IMR-90 (cell line): ENCODE measurements around the gene FANCM. TPM values are rescaled to one million over a fixed set of nuclear protein-coding genes. Genes with fewer than 3 reads are reported as not detected.

Source experiments
- ATAC-seq: fragments of 200-7000 bp; cut with Tn5 transposase; 2 replicates; pipeline ENCODE4 v1.9.1; 2020; ENCODE audit warnings: low read depth, mild to moderate bottlenecking, moderate library complexity
- BruUV-seq: library from RNA; stranded (reverse); fragments of 400-500 nt; replicated peaks from 2 replicates; lab custom pipeline; 2021; lab: Mats Ljungman, UMichigan
- CTCF ChIA-PET: fragments of 300-600 bp; formaldehyde crosslinking; extraction: SDS; loops from one replicate; lab custom pipeline; 2021; ENCODE audit warnings: antibody characterized with exemption; lab: Yijun Ruan, JAX
- POLR2A ChIA-PET: fragments of 300-600 bp; sonication (Branson Sonifier 250); formaldehyde crosslinking; loops from one replicate; lab custom pipeline; 2022; ENCODE audit warnings: antibody characterized with exemption; ENCODE audit not compliant: unreplicated experiment; lab: Charles Lee
- DNase-seq: peaks from one replicate; pipeline ENCODE4 v3.0.0; 2013
- H2AFZ ChIP-seq: replicated peaks from 2 replicates; pipeline ENCODE3; 2013; ENCODE audit warnings: low read length, mild to moderate bottlenecking; ENCODE audit not compliant: poor library complexity
- H2AK5ac ChIP-seq: 2 replicates; pipeline ENCODE4 v1.6.1; 2013; ENCODE audit warnings: low read depth, low read length, inconsistent platforms
- H2AK9ac ChIP-seq: replicated peaks from 2 replicates; pipeline ENCODE3; 2013; ENCODE audit warnings: mild to moderate bottlenecking, low read depth, low read length, moderate library complexity; ENCODE audit not compliant: poor library complexity
- H2BK120ac ChIP-seq: 2 replicates; pipeline ENCODE4 v1.6.1; 2013; ENCODE audit warnings: low read depth, low read length, inconsistent platforms
- H2BK15ac ChIP-seq: 3 replicates; pipeline ENCODE4 v1.6.1; 2013; ENCODE audit warnings: low read depth, low read length, inconsistent platforms
- H2BK20ac ChIP-seq: 2 replicates; pipeline ENCODE4 v1.6.1; 2013; ENCODE audit warnings: low read depth, mild to moderate bottlenecking, inconsistent platforms, low read length, moderate library complexity
- H2BK5ac ChIP-seq: 2 replicates; pipeline ENCODE4 v1.6.1; 2013; ENCODE audit warnings: mild to moderate bottlenecking, low read depth, low read length, inconsistent platforms; ENCODE audit not compliant: poor library complexity, severe bottlenecking
- H3K14ac ChIP-seq: replicated peaks from 2 replicates; pipeline ENCODE4 v1.6.1; 2013; ENCODE audit warnings: low read depth, low read length, inconsistent platforms
- H3K18ac ChIP-seq: 2 replicates; pipeline ENCODE4 v1.6.1; 2013; ENCODE audit warnings: low read depth, low read length, control low read depth
- H3K23ac ChIP-seq: 2 replicates; pipeline ENCODE4 v1.6.1; 2013; ENCODE audit warnings: low read depth, low read length, inconsistent platforms
- H3K27ac ChIP-seq: 2 replicates; pipeline ENCODE4 v1.5.1; 2013; ENCODE audit warnings: mild to moderate bottlenecking, control low read depth, low read length; ENCODE audit not compliant: insufficient read depth
- H3K27me3 ChIP-seq: 2 replicates; pipeline ENCODE4 v1.6.1; 2013; ENCODE audit warnings: low read length; ENCODE audit not compliant: control insufficient read depth, insufficient read depth
- H3K36me3 ChIP-seq: 2 replicates; pipeline ENCODE4 v1.6.1; 2013; ENCODE audit warnings: low read length, mixed read lengths; ENCODE audit not compliant: control insufficient read depth, insufficient read depth
- H3K4ac ChIP-seq: 2 replicates; pipeline ENCODE4 v1.6.1; 2013; ENCODE audit warnings: low read depth, low read length, inconsistent platforms
- H3K4me1 ChIP-seq: 2 replicates; pipeline ENCODE4 v1.6.1; 2013; ENCODE audit warnings: low read length, mixed read lengths; ENCODE audit not compliant: control insufficient read depth, insufficient read depth
- H3K4me2 ChIP-seq: 2 replicates; pipeline ENCODE4 v1.6.1; 2013; ENCODE audit warnings: low read depth, mild to moderate bottlenecking, control low read depth, low read length, moderate library complexity
- H3K4me3 ChIP-seq: 2 replicates; pipeline ENCODE4 v1.5.1; 2013; ENCODE audit warnings: low read depth, mild to moderate bottlenecking, control low read depth, low read length, moderate library complexity; ENCODE audit not compliant: insufficient read depth
- H3K56ac ChIP-seq: 2 replicates; pipeline ENCODE4 v1.6.1; 2013; ENCODE audit warnings: low read length, inconsistent platforms; ENCODE audit not compliant: insufficient read depth; ENCODE audit errors: extremely low read depth
- H3K79me1 ChIP-seq, 2 experiments: 2 replicates each; pipeline ENCODE4 v1.6.1; 2013; ENCODE audit warnings: low read length in 2 of 2, inconsistent platforms in 1 of 2, low read depth in 1 of 2
- H3K9ac ChIP-seq: 2 replicates; pipeline ENCODE4 v1.6.1; 2013; ENCODE audit warnings: low read depth, low read length, control low read depth
- H3K9me1 ChIP-seq: 2 replicates; pipeline ENCODE4 v1.6.1; 2013; ENCODE audit warnings: low read length, inconsistent platforms; ENCODE audit not compliant: insufficient read depth
- H3K9me3 ChIP-seq: 2 replicates; pipeline ENCODE4 v1.6.1; 2013; ENCODE audit warnings: low read length; ENCODE audit not compliant: control insufficient read depth, insufficient read depth
- H4K20me1 ChIP-seq: 2 replicates; pipeline ENCODE4 v1.6.1; 2013; ENCODE audit warnings: low read length, inconsistent platforms; ENCODE audit not compliant: insufficient read depth
- H4K5ac ChIP-seq: 2 replicates; pipeline ENCODE4 v1.6.1; 2013; ENCODE audit warnings: mild to moderate bottlenecking, low read depth, low read length, control low read depth
- H4K8ac ChIP-seq, 2 experiments: 2 replicates each; pipeline ENCODE4 v1.6.1; 2013; ENCODE audit warnings: low read depth in 2 of 2, low read length in 2 of 2, control low read depth in 1 of 2, inconsistent platforms in 1 of 2
- H4K91ac ChIP-seq: 2 replicates; pipeline ENCODE4 v1.6.1; 2013; ENCODE audit warnings: low read depth, low read length, inconsistent platforms; ENCODE audit not compliant: insufficient read depth
- MAFK ChIP-seq: IDR thresholded peaks from 2 replicates; pipeline ENCODE4 v1.6.1; 2012; ENCODE audit warnings: low read depth, low read length, improper control_type of control experiment
- WGBS, 2 experiments: methylation state at CpG; one replicate each; pipeline versions ENCODE4 v1.1.5 to v1.1.7; 2013; ENCODE audit warnings: missing lambda C conversion rate in 2 of 2; ENCODE audit not compliant: insufficient read length in 1 of 2; ENCODE audit errors: extremely low coverage in 2 of 2; 5-methylcytosine and 5-hydroxymethylcytosine counted together
- dilution Hi-C: fragments of 300-500 bp; cut with HindIII; formaldehyde crosslinking; loops from one replicate; pipeline ENCODE4 v1.14.3; 2018; ENCODE audit warnings: low sequenced_read_pairs; ENCODE audit not compliant: unreplicated experiment
- in situ Hi-C: fragments of 300-500 bp; cut with MboI; formaldehyde crosslinking; loops from 3 replicates; pipeline ENCODE4 v1.14.3; 2019; ENCODE audit warnings: low sequenced_read_pairs, inconsistent platforms, mixed read lengths
- intact Hi-C: fragments of 100-400 bp; cut with micrococcal nuclease; formaldehyde crosslinking; loops from 2 replicates; pipeline ENCODE4 v1.10.0; 2022
- polyA plus RNA-seq, 3 experiments: library from polyadenylated mRNA; depleted of rRNA; stranded (reverse); fragments of >200 nt; gene quantifications; 2 replicates each; pipeline ENCODE4 v1.2.3, GENCODE V29; 2012; ENCODE audit warnings: low replicate concordance in 1 of 3
- total RNA-seq: library from RNA; depleted of rRNA; stranded (reverse); fragments of >200 nt; gene quantifications from 2 replicates; pipeline ENCODE4 v1.2.3, GENCODE V29; 2012

The FANCM gene
- total and polyA plus RNA-seq, 2 of the 4 experiments (the other 2 are of a cell fraction), result 1.7 to 7.0 TPM

DNA sequence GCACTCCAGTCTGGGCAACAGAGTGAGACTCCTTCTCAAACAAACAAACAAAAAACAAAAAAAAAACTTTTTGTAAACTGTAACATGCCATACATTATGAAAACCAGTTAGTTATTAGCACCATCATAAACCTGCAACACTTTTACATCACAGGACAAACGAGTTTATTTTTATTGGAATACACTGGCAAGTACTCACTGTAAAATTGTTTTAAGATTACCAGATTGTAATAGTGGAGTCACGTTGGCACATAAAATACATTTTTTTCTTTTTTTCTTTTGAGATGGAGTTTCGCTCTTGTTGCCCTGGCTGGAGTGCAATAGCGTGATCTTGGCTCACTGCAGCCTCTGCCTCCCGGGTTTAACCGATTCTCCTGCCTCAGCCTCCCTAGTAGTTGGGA lies 17.1 kb upstream of the FANCM start:
- no peak overlapping the region for H4K8ac ChIP-seq
- CTCF ChIA-PET, result no interaction called here
- intact Hi-C loops, result no loop called here
- no CpG with 5 or more reads among the region's 6 CpGs for WGBS, 2 experiments
- H4K20me1 ChIP-seq, result peaks cover 2% of the 10 kb centered on the region; the same call in 1 of the 2 replicates
- H3K9me1 ChIP-seq, result no peaks in the 10 kb centered on the region
- POLR2A ChIA-PET, result no interaction called here
- no peak overlapping the region for H3K4me2 ChIP-seq
- no peak overlapping the region for H4K91ac ChIP-seq
- H3K4me1 ChIP-seq, result peaks cover under 1% of the 10 kb centered on the region; the same call in 1 of the 2 replicates
- DNase-seq (no peak), ATAC-seq (no peak)
- no peak overlapping the region for H3K4me3 ChIP-seq
- H2BK15ac ChIP-seq, result no peak overlapping the region
- H3K9ac ChIP-seq, result no peak overlapping the region
- no peak overlapping the region for H3K14ac ChIP-seq
- no peak overlapping the region for H2BK5ac ChIP-seq
- no peak overlapping the region for H3K56ac ChIP-seq
- H2BK120ac ChIP-seq, result no peak overlapping the region
- dilution Hi-C loops, result no loop called here
- no peaks in the 10 kb centered on the region for H3K9me3 ChIP-seq
- peaks cover 0 to 2% of the 10 kb centered on the region in 2 experiments; a peak in 2 of 4 replicates for H3K79me1 ChIP-seq
- no peak overlapping the region for H3K23ac ChIP-seq
- no TSS peak for BruUV-seq
- no peak overlapping the region for H2AFZ ChIP-seq
- peaks cover 37% of the 10 kb centered on the region for H3K36me3 ChIP-seq
- H3K4ac ChIP-seq, result no peak overlapping the region
- H2AK5ac ChIP-seq, result no peak overlapping the region
- H3K27me3 ChIP-seq, result no peaks in the 10 kb centered on the region
- TF ChIP-seq MAFK, result no peak
- no peak overlapping the region for H2AK9ac ChIP-seq
- no peak overlapping the region for H4K5ac ChIP-seq
- H3K27ac ChIP-seq, result no peak overlapping the region
- in situ Hi-C loops, result no loop called here
- H2BK20ac ChIP-seq, result no peak overlapping the region
- no peak overlapping the region for H3K18ac ChIP-seq
